GM12875 (cell line): ENCODE data around the gene RTN4RL2.

ENCODE experiments used
- H3K4me3 ChIP-seq: one replicate; pipeline ENCODE4 v1.5.1; 2011; ENCODE audit warnings: low read depth, low read length, control low read depth
- TF ChIP-seq, protein P1 (sequence below): IDR thresholded peaks from 2 replicates; pipeline ENCODE4 v1.5.1; 2011; ENCODE audit warnings: low read depth, mild to moderate bottlenecking, control low read depth, inconsistent platforms, low read length, moderate library complexity, borderline replicate concordance; ENCODE audit not compliant: insufficient read depth

The RTN4RL2 gene

DNA sequence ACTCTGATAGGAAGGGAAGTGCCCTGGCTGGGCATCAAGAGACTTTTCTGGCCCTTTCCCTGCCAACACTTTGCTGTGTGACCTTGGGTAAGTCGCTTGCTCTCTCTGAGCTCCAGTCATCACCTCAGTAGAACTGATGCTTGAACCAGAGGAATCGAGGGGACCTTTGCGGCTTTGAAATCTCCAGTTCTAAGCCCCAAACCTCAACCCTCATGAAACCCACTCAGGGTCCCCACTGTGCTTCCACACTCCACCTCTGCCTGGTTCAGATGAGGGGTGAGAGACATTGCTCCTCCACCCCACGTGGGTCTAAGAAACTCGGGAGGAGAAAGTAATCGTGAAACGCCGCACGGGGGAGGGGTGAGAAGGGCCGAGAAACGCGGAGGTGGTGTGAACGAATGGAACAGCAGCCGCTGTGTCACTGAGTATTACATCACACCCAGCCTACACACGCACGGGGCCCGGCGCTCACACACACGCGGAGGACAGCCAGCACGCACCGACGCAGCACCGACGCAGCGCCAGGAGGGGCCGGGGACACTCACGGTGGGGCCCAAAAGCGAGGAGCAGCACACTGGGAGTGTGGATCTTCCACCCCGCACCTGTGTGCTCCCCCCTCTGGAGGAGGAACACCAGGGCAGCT, 4.3 kb downstream of the RTN4RL2 start:
- no peak overlapping the region for H3K4me3 ChIP-seq
- TF ChIP-seq, protein P1, sequence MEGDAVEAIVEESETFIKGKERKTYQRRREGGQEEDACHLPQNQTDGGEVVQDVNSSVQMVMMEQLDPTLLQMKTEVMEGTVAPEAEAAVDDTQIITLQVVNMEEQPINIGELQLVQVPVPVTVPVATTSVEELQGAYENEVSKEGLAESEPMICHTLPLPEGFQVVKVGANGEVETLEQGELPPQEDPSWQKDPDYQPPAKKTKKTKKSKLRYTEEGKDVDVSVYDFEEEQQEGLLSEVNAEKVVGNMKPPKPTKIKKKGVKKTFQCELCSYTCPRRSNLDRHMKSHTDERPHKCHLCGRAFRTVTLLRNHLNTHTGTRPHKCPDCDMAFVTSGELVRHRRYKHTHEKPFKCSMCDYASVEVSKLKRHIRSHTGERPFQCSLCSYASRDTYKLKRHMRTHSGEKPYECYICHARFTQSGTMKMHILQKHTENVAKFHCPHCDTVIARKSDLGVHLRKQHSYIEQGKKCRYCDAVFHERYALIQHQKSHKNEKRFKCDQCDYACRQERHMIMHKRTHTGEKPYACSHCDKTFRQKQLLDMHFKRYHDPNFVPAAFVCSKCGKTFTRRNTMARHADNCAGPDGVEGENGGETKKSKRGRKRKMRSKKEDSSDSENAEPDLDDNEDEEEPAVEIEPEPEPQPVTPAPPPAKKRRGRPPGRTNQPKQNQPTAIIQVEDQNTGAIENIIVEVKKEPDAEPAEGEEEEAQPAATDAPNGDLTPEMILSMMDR, result no peak

DNA sequence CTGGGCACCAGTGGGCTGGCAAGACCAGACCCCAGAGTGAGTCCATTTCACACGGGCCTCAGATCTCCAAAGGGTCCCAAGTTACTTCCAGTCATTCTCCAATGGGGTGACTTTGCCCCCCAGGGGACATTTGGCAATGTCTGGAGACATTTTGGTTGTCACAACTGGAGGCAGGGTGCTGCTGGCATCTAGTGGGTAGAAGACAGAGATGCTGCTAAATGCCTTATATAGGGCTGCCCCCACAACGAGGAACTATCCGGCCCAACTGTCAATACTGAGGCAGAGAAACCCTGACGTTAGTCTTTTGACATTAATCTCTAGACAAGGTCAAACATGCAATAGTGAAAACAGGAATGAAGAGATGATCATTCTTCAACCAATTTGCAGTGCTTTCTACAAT, 6.4 kb downstream of the RTN4RL2 start:
- TF ChIP-seq, protein P1, result no peak
- H3K4me3 ChIP-seq, result no peak overlapping the region

DNA sequence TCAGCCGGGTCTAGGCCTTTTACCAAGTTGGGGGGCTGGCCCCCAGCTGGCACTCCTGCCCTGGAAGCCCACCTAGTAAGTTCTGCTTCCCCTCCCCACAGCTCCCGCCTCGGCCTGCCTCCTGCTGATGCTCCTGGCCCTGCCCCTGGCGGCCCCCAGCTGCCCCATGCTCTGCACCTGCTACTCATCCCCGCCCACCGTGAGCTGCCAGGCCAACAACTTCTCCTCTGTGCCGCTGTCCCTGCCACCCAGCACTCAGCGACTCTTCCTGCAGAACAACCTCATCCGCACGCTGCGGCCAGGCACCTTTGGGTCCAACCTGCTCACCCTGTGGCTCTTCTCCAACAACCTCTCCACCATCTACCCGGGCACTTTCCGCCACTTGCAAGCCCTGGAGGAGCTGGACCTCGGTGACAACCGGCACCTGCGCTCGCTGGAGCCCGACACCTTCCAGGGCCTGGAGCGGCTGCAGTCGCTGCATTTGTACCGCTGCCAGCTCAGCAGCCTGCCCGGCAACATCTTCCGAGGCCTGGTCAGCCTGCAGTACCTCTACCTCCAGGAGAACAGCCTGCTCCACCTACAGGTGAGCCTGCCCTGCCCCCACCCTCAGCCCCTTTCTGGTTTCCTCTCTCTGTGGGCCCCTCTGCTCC, 7.3 kb downstream of the RTN4RL2 start:
- H3K4me3 ChIP-seq, result no peak overlapping the region
- TF ChIP-seq, protein P1, result no peak

DNA sequence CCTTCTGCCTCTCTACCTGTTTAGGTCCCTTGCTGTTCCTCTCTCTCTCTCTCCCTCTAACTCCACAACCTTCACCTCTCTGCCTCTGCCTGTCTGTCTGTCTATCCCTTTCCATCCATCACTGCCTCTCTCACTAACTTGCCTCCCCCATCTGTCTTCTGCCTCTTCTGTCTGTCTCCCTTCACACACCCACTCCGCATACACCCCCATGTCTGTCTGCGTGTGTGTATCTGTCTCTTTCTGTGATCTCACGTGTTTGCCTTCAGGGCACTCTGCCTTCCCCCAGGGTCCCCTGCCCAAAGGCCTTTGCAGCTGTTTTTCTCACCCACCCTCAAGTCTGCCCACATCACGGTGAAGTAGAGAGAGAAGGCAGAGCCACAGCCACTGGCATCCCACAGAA, 7.9 kb downstream of the RTN4RL2 start:
- H3K4me3 ChIP-seq, result no peak overlapping the region
- TF ChIP-seq, protein P1, result no peak

DNA sequence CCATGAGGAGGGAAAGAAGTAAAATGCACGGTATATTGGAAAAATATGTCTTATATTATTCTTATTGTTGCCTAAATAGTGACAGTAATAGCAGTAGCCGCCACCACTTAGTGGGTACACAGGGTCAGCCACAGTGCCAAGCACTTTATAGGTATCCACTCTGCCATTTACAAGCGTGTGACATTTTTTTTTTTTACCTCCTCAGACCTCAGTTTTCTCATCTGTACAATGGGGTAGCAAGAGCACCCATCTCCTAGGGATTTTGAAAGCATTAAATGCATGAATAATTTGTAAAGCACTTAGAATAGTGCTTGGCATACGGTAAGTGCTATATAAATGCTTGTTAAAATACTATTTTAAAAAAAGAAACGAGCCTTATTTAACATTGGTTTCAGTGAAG, 8.9 kb downstream of the RTN4RL2 start:
- TF ChIP-seq, protein P1, result no peak
- H3K4me3 ChIP-seq, result no peak overlapping the region

DNA sequence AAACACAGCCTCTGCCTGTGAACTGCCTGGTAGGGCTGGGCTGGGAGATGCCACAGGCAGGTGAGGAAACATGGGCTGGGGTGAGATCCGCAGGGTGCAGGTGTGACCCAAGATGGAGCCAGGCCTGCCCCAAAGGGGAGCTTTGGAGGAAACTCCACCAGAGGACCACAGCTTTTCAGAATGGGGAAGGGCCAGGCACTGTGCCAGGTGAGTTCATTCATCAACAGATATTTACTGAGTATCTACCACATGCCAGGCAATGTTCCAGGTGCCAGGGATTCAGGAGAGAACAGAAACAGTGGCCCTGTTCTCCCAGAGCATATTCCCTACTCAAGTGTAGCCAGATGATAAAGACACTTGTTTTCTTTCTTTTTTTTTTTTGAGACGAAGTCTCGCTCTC, 11.2 kb downstream of the RTN4RL2 start:
- no peak overlapping the region for H3K4me3 ChIP-seq
- TF ChIP-seq, protein P1, result no peak

DNA sequence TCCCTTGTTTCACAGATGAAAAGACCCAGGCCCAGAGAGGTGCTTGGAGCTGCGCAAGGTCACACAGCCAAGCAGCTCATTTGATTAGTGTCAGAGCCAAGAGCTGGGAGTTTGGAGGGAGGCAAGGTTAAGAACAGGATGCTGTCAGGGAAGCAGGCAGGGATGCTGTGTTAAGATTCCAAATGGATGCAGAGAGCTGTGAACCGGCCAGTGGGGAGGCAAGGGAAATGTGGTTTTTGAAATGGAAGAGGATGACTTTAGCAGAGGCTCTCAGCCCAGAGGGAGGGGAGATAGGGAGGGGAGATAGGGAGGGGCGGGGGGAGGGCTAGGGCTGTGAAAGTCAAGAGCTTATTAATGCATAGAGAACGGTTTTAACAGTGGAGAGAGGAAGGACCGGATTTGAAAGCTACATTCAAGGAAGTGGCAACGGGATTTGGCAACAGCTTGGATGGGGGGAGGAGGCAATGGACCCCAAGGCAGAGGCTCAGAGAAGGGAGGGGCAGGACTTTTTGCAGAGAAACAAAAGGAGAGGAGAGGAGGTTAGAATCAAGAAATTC, 13.0 kb downstream of the RTN4RL2 start:
- TF ChIP-seq, protein P1, result no peak
- no peak overlapping the region for H3K4me3 ChIP-seq
